Activated CD4-positive, CD25-positive, alpha-beta regulatory T cell treated with anti-CD3 and anti-CD28 coated beads, Interleukin-2, amount 50 U/mL, for 72 hours (primary cell): Measurements from ENCODE around the gene TMEM63B.
"Not testable (repeated sequence)": the region's sequence is repeated elsewhere in the genome, so short reads cannot be mapped to it uniquely, and the experiment has no call there.

Experiments used
- DNase-seq: peaks from one replicate; pipeline ENCODE4 v3.0.0; 2021

Gene TMEM63B

DNA sequence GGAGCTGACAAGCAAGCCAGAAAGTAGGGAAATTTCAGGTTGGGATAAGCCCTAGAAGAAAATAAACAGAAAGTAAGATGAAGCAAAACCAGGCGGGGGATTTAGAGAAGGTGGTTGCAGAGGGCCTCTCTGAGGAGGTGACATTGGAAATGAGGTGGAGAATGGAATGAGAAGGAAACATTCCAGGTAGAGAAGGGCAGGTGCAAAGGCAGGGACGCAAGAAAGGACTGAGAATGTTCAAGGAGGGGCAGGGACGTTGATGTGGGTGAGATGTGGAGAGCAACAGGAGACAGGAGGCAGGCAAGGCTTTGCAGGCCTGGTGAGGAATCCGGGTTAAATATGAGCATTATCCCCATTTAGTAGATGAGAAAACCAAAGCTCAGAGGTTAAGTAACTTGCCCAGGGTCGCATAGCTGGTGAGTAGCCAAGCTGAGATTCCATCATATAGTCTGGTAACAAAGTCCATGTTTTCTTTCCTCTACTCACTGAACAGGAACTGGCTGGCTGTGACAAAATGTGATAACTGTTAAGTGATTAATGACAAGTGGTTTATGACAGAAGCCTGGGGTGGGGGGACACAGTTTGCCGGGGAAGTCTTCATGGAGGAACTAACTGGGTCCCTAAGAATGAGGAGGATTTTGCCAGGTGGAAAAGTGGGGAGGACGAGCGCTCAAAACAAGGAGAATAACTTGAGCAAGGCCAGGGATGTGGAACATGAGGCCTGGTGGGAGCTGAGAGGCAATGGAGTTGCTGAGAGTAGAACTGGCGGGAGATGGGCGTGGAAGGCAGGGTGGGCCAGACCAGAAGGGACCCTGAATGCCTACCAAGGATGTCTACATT lies 32.7 kb upstream of the TMEM63B start:
- no peak for DNase-seq

DNA sequence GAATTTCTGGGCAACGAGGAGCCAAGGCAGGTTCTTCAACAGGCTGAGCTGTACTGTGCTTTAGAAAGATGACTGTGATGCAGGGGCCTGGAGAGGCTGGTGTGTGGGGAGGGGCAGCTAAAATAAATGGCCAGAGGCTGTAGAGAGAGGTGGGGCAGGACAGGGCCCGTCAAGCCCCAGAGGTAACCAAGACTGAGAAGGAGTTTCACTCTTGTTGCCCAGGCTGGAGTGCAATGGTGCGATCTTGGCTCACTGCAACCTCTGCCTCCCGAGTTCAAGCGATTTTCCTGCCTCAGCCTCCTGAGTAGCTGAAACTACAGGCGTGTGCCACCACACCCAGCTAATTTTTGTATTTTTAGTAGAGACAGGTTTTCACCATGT lies 32.1 kb upstream of the TMEM63B start:
- not testable (repeated sequence) for DNase-seq

DNA sequence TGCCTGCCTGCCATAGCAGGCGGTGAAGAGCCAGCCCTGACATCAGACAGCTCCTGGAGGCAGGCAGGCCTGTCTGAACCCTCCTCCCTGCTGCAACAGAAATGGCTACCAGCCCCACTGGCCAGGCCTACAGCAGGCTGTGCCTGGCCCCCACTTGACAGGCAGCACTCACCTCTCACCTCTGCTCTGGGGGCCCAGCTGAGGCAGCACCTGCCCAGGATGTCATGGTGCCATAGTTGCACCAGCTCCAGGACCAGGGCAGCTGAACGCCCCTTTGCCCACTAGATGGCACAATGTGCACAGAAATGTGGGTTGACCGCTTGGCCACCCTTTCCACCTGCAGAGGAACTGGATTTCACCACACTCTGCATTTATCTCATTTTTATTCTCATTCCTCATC lies 30.7 kb upstream of the TMEM63B start:
- DNase-seq = peak; percentile 67

DNA sequence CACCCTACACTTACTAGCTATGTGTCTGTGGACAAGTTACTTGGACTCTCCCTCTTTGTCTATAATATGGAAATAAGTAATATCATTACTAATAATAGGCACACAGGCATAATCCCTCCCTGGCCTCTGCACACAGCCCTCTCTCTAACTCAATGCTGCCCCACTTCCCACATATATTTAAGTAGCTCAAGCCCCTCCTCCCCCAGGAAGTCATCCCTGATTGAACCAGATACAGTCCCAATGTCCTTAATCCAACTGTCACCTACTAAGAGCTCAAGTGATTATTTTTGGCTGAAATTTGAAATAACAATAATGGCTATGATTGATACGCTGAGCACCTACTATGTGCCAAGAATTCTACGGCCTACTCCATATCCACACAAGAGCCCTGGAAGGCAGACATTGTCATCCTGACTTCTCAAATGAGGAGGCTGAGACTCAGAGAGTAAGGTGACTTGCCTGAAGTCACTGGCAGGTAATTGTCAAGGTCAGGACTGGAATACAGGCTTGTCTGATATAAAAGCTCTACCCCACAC lies 29.5 kb upstream of the TMEM63B start:
- DNase-seq = no peak

DNA sequence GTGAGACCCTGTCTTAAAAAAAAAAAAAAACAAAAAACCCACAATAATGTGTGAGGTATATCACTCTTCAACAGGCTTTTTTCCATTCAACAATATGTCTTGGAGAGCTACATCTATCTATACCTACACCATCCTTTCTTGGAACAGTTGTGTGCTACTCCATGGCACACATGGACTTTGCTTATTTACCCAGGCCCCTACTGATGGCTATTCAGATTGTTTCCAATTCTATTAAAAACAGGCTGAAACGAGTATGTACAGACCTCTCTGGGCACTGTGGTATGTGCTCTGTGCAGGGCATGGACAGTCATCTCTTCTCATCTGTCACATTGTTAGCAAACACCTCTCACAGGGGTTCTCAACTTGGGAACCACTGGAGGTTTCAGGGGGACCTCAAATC lies 28.2 kb upstream of the TMEM63B start:
- no peak for DNase-seq

DNA sequence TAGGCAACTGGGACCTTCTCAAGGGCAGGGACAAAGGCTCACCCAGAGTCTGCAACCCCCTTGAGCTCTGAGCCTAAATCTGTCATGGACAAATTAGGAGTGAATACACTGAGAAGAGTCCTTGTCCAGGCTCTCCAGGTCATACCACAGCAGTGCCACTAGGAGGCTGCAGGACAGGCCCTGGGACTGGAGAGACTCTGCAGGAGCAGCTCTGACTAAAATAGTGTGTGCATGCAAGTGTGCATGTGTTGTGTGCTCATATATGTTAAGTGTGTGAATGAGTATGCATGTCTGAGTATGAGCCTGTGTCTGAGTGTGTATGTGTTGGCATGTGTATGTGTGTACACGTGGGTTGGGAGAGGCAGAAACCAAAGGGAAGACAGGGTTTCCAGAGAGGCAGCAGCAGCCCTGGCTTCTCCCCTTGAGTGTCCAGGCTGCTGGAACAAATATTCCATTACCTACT lies 27.2 kb upstream of the TMEM63B start:
- no peak for DNase-seq

DNA sequence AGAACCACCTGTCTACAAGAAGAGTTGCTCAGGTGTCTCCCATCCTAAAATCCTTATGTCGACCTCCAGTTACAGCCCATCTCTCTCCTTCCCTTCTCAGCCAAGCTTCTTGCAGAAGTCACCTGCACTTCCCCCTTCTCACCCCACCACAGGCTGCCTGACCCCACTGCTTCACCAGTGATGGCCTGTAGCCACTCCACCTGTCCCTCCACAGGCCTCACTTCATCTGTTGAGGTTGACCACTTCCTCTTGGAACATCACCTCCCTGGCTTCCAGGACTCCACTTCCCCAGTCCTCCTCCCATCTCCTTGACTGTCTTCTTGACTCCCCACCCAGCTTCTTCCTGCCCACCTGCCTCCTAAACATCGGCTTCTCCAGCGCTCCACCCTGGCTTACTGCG lies 25.5 kb upstream of the TMEM63B start:
- no peak for DNase-seq

DNA sequence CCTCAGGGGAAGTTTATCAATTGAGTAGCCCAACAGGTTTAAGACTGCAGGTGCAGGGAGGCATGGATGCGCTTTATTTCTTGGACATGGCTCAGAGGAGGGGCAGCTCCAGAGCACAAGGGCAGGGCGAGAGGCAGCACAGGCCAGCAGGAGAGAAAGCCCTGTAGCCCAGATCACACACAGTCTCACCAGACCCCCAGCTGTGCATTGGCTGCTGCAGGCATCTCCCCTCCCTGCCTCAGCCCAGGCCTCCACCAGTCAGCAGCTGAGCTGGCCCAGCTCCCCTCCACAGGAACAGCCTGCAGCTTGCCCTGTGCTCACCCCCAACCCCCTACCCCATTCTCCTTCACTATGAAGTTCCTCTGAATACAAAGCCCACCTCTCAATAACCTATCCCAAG lies 24.8 kb upstream of the TMEM63B start:
- no peak for DNase-seq

DNA sequence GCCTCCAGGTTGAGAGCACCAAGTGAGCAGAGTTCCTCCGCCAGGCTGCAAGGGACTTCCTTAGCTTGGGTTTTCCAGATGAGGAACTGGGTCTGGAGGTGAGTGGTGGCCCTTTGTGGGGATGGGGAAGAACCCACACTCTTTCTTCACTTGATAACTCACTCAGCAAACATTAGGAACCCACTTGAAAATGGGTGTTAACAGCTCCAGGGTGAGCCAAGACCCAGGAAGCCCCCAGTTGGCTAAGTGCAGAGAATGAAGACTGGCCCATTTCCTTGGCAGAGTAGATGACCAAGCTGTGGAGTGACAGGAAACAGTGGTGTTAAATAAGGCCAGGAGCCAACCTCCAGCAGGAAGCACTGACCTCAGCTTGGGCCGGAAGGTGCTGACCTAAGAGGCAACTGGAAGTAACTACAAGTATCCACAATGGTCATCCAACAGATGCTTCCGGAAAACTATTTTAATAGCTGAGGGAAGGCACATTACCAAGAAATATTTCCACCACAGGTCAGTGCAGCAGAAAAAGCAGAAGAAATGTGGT lies 22.8 kb upstream of the TMEM63B start:
- DNase-seq = no peak

DNA sequence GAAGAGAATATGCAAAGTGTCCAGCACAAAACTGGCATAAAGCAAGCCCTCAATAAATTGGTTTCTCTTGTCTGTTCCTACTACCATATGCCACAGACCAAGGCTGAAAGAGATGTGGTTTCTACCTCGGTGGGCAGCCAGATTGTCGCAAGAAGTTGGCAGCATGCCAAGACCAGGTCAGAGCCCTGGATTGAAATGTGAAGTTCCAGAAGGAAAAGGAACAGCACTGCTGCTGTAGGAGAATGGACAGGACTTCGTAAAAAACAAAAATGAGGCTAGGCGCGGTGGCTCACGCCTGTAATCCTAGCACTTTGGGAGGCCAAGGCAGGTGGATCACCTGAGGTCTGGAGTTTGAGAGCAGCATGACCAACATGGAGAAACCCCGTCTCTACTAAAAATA lies 22.2 kb upstream of the TMEM63B start:
- no peak for DNase-seq

DNA sequence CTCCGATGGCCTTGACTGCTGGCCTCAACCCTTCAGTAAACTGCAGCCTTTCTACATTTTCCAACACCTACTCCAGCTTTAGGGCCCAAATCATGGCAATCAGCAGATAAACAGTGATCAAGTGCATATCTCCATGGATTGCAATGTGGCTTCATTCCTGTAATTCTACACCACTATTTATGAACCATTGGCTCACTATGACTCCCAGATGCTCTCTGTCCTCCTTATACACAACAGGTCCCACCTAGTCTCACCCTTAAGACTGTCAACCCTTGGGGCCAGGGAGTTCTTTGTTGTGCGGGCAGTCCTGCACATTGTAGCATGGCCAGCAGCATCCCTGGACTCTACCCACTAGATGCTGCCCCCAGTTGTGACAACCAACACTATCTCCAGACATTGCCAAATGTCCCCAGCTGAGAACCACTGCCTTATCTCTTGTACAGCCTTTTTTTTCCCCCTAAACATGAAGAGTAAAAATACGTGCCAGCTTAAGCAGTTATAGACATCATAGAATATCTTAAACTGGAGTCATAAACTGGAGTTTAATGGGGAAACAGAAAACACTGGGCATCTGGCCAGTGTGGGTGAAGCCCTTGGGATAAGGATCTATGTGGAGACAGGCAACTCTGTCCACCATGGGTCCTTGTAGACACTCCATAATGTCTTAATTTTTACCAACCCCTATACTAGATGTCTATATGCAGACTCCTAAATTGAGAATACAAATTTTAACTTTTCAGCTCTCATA lies 21.2 kb upstream of the TMEM63B start:
- no peak for DNase-seq

DNA sequence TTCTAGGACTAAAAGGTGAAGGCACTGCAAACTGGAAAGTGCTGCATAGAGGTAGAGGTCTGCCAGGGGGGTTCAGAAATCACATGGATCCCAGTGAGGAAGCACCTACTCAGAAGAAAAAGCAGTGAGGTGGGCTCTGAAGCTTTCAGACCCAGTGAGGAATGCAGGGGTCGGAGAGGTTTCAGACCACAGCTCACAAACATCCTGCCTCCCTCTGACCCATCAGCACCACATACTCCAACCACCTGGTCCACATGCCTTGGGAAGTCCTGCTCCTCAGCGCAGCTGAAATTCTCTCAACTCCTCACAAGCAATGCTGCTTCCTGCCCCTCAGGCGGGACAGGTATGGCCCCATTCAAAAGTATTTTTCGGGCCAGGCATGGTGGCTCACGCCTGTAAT lies 20.3 kb upstream of the TMEM63B start:
- DNase-seq = no peak

DNA sequence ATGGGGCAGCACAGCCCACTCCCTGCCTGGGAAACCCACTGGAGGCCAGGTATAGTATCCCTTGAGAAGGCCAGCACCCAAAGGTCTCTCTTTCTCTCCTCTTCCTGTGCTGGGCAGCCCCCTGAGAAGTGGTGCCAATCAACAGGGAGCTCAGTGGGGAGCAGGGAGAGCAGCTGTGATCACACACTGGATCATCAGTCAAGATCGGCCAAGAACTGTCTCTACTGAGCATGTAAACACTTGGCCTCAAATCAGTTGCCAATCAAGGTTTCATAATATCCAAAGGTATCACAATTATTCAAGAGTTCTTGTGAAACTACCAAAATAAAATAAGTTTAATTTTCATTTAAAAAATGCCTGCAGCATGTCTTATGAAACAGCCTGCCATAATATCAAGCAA lies 18.9 kb upstream of the TMEM63B start:
- no peak for DNase-seq

DNA sequence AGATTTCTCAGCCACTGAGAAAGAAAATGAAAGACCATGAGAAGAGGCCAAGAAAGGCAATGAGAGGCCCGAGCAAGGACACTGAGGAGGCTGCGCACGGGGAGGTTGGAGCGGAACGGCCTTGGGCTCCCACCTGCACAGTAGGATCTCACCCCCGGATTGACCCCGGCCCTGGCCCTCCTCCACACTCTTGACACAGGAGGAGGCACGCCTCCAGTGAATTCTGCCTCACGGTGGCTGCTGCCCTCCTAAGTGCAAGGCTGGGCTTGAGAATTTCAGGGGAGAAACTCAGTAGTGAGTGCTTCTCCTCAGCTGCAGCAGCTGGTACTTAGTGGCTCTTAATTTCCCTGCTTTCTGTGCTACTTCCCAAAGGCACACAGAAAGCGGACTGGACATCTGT lies 18.1 kb upstream of the TMEM63B start:
- no peak for DNase-seq

DNA sequence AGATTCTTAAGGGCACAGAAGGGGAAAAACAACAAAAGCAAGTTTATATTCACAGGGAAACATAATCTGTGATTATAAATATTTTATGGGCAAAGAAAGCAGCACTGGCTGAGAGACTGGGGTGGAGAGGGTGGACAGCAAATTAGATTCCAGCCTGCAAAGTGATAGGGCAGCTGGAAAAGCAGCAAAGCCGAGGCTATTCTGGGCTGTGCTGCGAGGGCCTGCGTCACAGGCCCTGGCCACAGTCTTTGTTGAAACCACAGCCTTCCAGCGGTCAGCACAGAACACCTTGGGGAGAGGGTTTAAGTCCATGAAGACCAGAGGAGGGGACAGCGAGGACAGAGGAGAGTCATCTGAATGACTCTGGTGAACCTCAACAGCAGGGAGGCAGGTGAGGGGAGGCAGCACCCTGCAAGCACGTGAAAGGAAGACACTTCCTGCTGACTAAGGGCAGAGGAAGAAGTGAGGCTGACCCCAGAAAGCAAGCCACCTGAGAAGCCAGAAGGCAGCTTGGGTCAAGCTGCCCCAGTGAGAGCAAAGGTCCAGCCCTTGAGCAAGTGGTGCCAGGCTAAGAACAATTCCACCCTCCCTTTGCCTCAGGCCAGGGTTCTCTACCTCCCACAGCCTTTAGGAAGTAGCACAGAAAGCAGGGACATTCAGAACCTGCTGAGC lies 17.2 kb upstream of the TMEM63B start:
- DNase-seq = no peak

DNA sequence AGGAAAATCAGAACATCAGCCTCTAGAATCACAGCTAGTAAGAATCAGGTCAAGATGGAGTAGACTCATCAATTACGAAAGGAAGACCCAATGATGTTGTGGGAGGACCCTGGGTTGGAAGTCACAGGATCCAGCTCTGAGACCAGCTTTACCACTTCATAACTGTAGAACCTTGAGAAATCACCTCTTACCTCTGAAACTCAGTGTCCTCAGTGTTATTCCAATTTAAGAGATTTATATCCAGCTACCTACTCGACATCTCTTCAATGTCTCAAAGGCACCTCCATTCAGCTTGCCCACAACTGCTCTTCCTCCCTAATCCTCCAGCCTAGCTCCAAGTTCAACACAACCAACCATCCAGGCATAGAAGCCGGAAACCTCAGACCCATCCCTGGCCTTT lies 16.4 kb upstream of the TMEM63B start:
- no peak for DNase-seq

DNA sequence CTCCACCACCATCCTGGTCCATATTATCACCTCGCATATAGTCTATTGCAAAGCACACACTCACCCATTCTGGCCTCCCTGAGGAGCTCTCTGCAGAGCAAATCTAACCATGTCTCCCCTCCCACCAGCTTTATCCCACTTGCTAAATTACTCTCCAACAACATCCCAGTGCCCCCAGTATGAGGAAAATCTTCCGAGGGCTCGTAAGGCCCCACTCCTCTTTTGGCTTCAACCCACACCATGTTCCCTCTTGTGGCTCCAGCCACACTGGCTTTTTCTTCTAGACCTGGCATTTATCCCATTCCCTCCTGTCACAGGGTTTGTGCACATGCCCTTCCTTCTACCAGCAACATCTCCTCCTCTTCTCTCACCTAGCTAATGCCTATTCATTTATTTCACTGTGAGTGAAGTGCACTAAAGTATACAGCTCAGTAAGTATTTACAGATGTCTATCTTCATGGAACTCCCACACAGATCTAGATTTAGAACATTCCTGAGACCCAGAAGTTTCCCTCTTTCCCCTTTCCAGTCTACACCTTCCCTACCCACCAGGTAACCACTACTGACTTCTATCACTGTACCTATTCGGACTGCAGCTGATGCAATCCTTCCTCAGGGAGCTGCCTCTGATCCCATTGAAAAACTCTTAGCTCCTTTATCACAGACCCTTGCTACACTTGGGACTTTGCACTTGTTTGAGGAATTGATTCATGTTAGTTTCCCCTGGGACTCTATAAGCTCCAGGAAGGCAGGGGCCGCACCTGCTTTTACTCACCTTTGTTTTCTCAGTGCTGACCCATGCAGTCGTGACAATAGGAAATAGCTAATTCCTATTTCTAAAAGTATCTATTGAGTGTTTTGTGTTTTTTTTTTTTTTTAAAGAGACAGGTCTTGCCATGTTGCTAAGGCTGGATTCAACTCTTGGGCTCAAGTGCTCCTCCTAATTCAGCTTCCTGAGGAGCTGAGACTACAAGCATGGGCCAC lies 15.6 kb upstream of the TMEM63B start:
- no peak for DNase-seq

DNA sequence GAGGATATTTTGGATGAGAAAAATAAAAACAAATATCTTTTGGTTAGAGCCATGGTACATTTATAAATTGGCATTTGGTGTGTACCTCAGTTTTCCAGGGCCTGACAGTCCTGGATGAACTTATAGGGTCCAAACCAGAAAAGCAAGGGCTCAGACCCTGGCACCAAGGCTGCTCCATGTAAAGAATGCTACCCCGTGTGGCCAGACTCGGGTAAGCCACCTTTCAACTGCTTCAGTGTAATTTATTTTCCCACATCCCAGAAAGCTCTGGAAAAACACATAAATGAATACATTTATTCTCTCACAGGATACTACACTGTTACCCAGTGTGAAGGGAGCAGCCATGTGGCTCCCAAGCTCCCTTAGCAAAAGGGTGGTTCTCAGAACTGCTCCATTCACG lies 13.9 kb upstream of the TMEM63B start:
- no peak for DNase-seq

DNA sequence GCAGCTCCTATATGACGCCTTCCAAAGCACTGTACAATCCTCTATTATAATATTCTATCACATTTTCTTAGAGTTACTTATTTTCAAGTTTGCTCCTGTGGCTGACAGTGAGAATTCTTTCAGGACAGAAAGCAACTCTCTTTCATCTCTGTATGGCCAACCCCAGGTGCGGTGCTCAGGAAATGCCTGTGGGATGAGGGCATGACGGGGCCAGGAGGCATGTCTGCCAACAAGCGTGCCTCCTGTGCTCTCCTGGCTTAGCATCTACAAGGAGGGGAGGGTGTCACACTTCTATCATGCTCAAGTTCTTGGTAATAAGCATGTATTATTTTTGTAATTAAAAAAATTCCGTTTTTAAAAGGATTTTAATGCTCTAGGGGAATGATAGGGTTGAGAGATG lies 11.5 kb upstream of the TMEM63B start:
- DNase-seq = no peak

DNA sequence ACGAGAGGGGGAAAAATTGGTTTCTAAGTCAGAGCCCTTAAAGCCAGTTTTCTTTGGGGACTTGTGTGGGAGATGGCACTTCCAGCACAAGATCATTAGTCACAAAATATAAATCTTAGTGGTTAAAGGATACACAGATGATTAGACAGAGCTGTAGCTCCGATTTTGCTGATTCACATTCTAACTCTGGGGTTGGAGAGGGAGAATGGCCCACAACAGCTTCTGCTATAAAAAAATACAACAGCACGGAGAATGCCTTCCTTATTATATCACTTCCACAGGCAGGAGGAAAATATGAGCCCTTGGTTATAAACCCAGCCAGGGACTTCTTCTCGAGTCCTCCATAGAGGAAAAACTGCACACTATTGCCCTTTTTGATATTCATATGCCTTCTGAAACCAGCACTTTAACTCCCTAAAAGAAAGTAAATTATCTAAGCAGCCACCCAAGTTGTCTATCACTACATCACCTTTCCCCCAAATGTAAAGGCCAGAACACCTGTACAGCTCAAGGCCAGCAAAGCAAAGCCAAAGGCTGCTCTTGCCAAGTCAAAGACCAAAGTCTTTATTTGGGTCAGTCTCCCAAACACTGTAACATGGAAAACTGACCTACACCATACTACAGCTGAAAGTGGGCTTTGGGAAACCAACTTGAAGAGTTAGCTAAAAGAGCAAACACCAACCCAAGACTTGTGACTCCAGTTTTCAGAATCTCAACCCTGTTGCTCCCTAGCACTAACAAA lies 10.5 kb upstream of the TMEM63B start:
- DNase-seq = no peak

DNA sequence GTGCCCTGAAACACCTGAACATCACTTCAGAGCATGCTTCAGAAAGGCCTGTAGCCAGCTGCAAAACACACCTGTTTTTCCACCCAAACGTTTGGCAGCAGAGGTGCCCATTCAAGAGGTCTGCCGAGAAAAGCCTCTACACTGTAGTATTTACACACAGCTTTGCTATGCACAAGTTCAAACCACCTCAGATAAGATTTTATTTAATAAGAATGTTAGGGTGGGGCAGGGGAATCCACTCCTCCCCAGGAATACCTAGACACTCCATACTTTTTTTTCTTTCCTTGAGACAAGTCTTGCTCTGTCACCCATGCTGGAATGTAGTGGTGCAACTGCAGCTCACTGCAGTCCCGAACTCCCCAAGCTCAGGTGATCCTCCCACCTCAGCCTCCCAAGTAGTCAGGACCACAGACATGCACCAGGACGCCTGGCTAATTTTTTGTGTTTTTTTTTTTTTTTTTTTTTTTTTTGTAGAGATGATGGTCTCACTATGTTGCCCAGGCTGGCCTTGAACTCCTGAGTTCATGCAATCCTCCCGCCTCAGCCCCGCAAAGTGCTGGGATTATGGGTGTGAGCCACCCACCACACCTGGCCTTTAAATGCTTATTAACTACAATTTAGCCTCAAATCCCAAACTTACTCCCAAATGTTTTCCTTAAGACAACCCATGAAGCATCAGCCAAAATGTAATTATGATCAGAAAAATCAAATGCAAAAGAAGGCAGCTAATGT lies 9.8 kb upstream of the TMEM63B start:
- no peak for DNase-seq
